Measurements from ENCODE around the gene NCOA1. TPM values are rescaled to one million over a fixed set of nuclear protein-coding genes. Genes with fewer than 3 reads are reported as not detected.

The NCOA1 gene
- total RNA-seq, 4 donors from 2014 or later = 29.9 to 51.9 (median 40.1) TPM

- H3K27me3 ChIP-seq = no peaks in the 10 kb centered on the region
- intact Hi-C loops (cut with DNase I) = no loop called here
- H3K4me1 ChIP-seq = peaks cover 5 to 6% of the 10 kb centered on the region in 2 donors
- H3K36me3 ChIP-seq = no peaks in the 10 kb centered on the region
- WGBS, 2 donors = 90 to 97% methylated on average over 1 of the region's 1 CpG
- peaks cover 3% of the 10 kb centered on the region for H3K9me3 ChIP-seq
- no peak overlapping the region for H3K27ac ChIP-seq
- no peak overlapping the region for H3K4me3 ChIP-seq (replicated peaks in 1 of 3)
- no peak for DNase-seq
- no peak for TF ChIP-seq CTCF (IDR thresholded peaks at IDR 0.05)
- no peak for TF ChIP-seq POLR2A (IDR thresholded peaks at IDR 0.05)
These were observed 147.5 kb downstream of the NCOA1 start for GRCh38 chr2:24638568-24638967.

GRCh38 chr2:24642351-24642750, 151.3 kb downstream of the NCOA1 start:
- Histone ChIP-seq H3K27me3 (no peaks in the 10 kb centered on the region), H3K27ac (no peak overlapping the region), H3K4me3 (replicated peaks in 1 of 3) (no peak overlapping the region), H3K9me3 (peaks cover 3% of the 10 kb centered on the region), H3K4me1 (peaks cover 5 to 6% of the 10 kb centered on the region in 2 donors), H3K36me3 (no peaks in the 10 kb centered on the region)
- WGBS, 2 donors = 87 to 96% methylated on average over 1 of the region's 1 CpG
- no peak for DNase-seq
- no peak for TF ChIP-seq CTCF (IDR thresholded peaks at IDR 0.05)
- TF ChIP-seq POLR2A (IDR thresholded peaks at IDR 0.05) = no peak
- intact Hi-C loops (cut with DNase I) = no loop called here

- peaks cover 3% of the 10 kb centered on the region for H3K9me3 ChIP-seq
- H3K4me1 ChIP-seq = peaks cover 5 to 6% of the 10 kb centered on the region in 2 donors
- H3K27me3 ChIP-seq = no peaks in the 10 kb centered on the region
- no peak for DNase-seq
- no peak overlapping the region for H3K4me3 ChIP-seq (replicated peaks in 1 of 3)
- intact Hi-C loops (cut with DNase I) = no loop called here
- TF ChIP-seq CTCF (IDR thresholded peaks at IDR 0.05) (no peak), POLR2A (IDR thresholded peaks at IDR 0.05) (no peak)
- 27 to 28% methylated on average over 1 of the region's 1 CpG for WGBS, 2 donors
- H3K36me3 ChIP-seq = no peaks in the 10 kb centered on the region
- H3K27ac ChIP-seq = no peak overlapping the region
These were observed 152.0 kb downstream of the NCOA1 start for GRCh38 chr2:24643051-24643450.

GRCh38 chr2:24644032-24644431, 153.0 kb downstream of the NCOA1 start:
- Histone ChIP-seq H3K4me1 (peaks cover 5 to 6% of the 10 kb centered on the region in 2 donors), H3K4me3 (replicated peaks in 1 of 3) (no peak overlapping the region), H3K27ac (no peak overlapping the region), H3K9me3 (peaks cover 3% of the 10 kb centered on the region), H3K36me3 (no peaks in the 10 kb centered on the region), H3K27me3 (no peaks in the 10 kb centered on the region)
- intact Hi-C loops (cut with DNase I) = no loop called here
- TF ChIP-seq CTCF (IDR thresholded peaks at IDR 0.05) (no peak), POLR2A (IDR thresholded peaks at IDR 0.05) (no peak)
- 95 to 99% methylated on average over 2 of the region's 2 CpGs for WGBS, 2 donors
- no peak for DNase-seq

GRCh38 chr2:24650997-24651642, 160.1 kb downstream of the NCOA1 start:
- H3K4me3 ChIP-seq (replicated peaks in 1 of 3) = no peak overlapping the region
- TF ChIP-seq POLR2A (IDR thresholded peaks at IDR 0.05) (no peak), CTCF (IDR thresholded peaks at IDR 0.05) (no peak)

More at GRCh38 chr2:24650997-24651642, 160.1 kb downstream of the NCOA1 start:
- Histone ChIP-seq H3K9me3 (no peaks in the 10 kb centered on the region), H3K27me3 (no peaks in the 10 kb centered on the region), H3K36me3 (no peaks in the 10 kb centered on the region), H3K27ac (no peak overlapping the region), H3K4me1 (no peaks in the 10 kb centered on the region)
- DNase-seq = no peak
- intact Hi-C loops (cut with DNase I) = no loop called here
